HPDE6-E6E7 (cell line): ENCODE data around the gene NEU2.

Source experiments
- DNase-seq: peaks from one replicate; pipeline ENCODE4 v3.0.0; 2011; ENCODE audit warnings: missing footprints; ENCODE audit errors: extremely low spot score

The NEU2 gene

DNA sequence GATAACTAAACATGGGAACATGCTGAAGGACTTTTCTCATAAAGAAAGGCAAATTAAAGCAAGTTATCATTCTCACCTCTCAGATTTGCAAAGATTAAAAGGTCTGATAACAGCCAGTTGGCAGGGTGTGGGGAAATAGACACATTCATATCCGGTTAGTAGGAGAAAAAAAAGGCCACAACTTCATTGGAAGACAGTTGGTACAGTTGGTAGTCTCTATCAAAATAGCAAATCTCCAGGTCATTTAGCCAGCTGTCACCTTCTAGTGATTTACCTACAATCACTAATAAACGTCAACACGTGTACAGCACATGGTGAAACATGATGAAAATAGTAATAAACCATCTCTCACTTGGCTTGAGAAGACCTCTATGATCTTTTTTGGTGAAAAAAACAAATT, 44.3 kb downstream of the NEU2 start:
- no peak for DNase-seq

- DNase-seq, result no peak
Observed at GRCh38 chr2:233079473-233079877, 47.0 kb downstream of the NEU2 start.

GRCh38 chr2:233079953-233080835, 47.7 kb downstream of the NEU2 start:
- DNase-seq, result no peak

- DNase-seq, result no peak
Observed at GRCh38 chr2:233080836-233081229, 48.4 kb downstream of the NEU2 start.

GRCh38 chr2:233081232-233081730, 48.8 kb downstream of the NEU2 start:
- DNase-seq, result no peak

DNA sequence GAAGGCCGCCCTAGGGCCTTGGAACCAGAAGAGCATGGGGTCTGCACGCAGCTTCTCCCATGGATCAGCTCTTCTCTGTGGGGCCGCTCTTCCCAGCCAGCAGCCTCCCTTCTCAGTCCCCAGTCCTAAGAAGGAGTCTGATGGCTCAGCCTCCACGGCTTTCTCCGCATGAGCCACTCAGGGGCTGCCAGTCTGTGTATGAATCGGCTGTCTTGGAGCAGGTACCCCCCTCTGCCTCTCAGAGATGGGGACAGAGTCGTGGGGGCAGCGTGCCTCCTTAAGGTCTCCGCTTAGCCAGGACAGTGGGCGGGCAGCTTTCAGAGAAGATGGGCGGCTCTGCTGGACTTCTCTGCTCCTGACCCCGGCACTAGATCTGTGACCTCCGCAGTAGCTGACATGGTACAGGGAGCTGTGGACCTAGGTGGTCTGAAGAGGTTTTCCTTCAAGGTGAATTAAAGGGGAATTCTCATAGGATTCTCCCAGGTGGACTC, 49.3 kb downstream of the NEU2 start:
- DNase-seq, result no peak

DNA sequence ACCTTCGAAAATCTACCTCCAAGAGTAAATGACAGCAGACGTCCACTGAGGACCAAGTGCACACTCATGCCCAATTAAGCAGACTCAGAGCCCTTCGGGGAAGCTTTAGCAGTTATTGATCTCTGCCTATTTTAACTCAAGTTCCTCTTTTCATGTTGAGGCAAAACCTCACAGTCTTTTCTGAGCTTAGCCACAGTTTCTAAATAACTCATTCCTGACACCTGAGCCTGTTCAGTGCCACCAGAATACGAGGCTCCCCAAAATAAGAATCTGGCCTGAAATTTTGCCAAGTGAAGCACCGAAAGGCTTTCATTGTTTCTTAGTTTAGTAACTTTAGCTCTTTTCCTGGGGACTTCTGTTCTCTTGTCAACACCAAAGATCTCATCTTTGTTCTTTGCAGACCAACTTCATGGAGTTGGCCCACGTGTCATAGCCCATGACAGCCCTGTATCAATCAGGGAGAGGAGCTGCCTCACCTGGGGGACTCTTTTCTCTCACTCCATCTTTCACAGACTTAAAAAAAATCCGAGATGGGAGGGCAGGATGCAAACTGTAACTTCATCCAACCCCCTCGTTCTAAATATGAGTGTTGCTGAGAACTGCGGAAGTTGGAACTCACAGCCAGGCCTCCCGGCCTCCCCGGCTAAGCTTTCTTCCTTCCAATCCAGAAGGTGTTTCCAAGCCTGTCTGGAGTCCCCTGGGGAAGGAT, 49.9 kb downstream of the NEU2 start:
- no peak for DNase-seq

DNA sequence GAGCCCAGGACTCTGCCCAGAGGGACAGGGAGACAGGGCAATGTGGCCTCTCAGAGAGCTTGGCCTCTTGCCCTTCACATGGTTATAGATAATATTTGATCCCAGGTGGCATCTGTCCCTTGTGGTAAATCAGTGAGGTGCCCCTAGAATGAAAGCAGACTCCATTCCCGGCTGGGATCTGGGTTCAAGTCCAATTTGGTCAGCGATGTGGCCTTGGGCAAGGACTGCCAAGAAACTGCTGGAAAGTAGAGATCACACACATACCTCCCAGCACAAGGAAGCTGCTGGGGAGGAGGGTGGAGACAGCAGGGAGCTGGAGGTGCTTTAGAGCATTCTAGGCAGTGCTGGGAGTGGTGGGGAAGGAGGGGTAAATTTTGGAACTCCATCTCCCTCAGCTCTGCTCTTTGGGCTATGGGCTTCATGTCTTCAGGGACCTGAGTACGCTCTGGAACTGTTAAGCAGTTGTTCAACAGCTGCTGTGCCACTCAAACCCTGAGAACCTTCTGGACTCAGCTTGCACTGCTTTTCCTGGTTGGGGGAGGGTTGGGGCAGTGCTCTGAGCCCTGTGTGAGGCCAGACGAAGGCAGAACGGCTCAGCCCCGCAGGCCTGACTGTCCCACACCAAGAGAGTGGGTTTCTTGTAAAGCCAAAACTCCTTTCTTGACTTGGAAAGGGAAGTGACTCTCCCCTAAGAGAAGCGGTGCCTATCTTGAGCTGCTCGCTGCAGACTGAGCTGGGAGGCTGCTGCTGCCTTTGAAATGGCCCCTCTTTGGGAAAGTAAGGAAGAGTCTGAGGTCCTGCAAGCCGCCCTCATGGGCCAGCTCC, 50.7 kb downstream of the NEU2 start:
- no peak for DNase-seq

- no peak for DNase-seq
Observed at GRCh38 chr2:233083782-233084181, 51.3 kb downstream of the NEU2 start.

DNA sequence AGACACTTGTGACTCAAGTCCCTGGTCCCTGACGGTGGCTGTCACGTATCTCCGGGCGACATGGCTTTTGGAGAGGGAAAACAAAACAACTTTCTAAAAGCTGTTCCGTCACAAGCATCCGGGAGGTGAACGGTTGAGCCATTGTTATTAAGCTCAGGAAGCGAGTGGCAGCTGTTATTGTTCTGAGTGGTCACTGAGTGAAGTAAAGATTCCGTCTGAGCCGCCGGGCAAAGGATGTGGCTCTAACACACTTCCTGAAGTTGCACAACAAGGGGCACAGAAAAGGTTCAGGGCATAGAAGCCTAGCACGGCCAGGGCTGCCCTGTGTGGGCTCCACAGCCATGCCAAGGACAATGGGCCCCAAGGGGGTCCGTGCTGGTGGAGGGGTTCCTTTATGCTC, 52.0 kb downstream of the NEU2 start:
- DNase-seq, result no peak
